ENCODE results near the gene UBE2V1.

UBE2V1 gene

GRCh38 chr20:50098259-50098658 lies 14.7 kb downstream of the UBE2V1 start:
- H3K27ac ChIP-seq, result no peak overlapping the region
- TF ChIP-seq CTCF (IDR thresholded peaks at IDR 0.05) (no peak), ZFX (IDR thresholded peaks at IDR 0.05; ENCODE audit: borderline replicate concordance) (no peak)

- TF ChIP-seq CTCF (IDR thresholded peaks at IDR 0.05) (no peak), ZFX (IDR thresholded peaks at IDR 0.05; ENCODE audit: borderline replicate concordance) (no peak)
- H3K27ac ChIP-seq, result no peak overlapping the region
These were observed 15.1 kb downstream of the UBE2V1 start for GRCh38 chr20:50097843-50098242.

GRCh38 chr20:50096237-50096636 lies 16.7 kb downstream of the UBE2V1 start:
- no peak overlapping the region for H3K27ac ChIP-seq
- no peak for TF ChIP-seq ZFX (IDR thresholded peaks at IDR 0.05; ENCODE audit: borderline replicate concordance)
- no peak for TF ChIP-seq CTCF (IDR thresholded peaks at IDR 0.05)

- no peak overlapping the region for H3K27ac ChIP-seq
These were observed 17.4 kb downstream of the UBE2V1 start for GRCh38 chr20:50095476-50096078.

GRCh38 chr20:50094522-50094921 lies 18.4 kb downstream of the UBE2V1 start:
- TF ChIP-seq ZFX (IDR thresholded peaks at IDR 0.05; ENCODE audit: borderline replicate concordance) (no peak), CTCF (IDR thresholded peaks at IDR 0.05) (no peak)
- no peak overlapping the region for H3K27ac ChIP-seq

More at GRCh38 chr20:50095476-50096078, 17.4 kb downstream of the UBE2V1 start:
- TF ChIP-seq CTCF (IDR thresholded peaks at IDR 0.05) (no peak), ZFX (IDR thresholded peaks at IDR 0.05; ENCODE audit: borderline replicate concordance) (no peak)

- H3K27ac ChIP-seq, result no peak overlapping the region
- TF ChIP-seq ZFX (IDR thresholded peaks at IDR 0.05; ENCODE audit: borderline replicate concordance) (no peak), CTCF (IDR thresholded peaks at IDR 0.05) (no peak)
These were observed 19.7 kb downstream of the UBE2V1 start for GRCh38 chr20:50093240-50093639.

GRCh38 chr20:50092436-50092835 lies 20.5 kb downstream of the UBE2V1 start:
- H3K27ac ChIP-seq, result no peak overlapping the region
- TF ChIP-seq CTCF (IDR thresholded peaks at IDR 0.05), result no peak
- no peak for TF ChIP-seq ZFX (IDR thresholded peaks at IDR 0.05; ENCODE audit: borderline replicate concordance)
